Measurements from ENCODE around the gene EPN2. TPM values are rescaled to one million over a fixed set of nuclear protein-coding genes. Genes with fewer than 3 reads are reported as not detected.

The EPN2 gene
- total RNA-seq, 1 experiment from 2014 or later = 73.1 TPM

- POLR2A ChIA-PET = interaction anchor here (1.6 kb wide), 1 partner anchor 9 kb away, joined by 3 read pairs; no protein-coding TSS in a partner anchor
Observed at GRCh38 chr17:19247473-19247872, 10.3 kb downstream of the EPN2 start.

More at GRCh38 chr17:19247473-19247872, 10.3 kb downstream of the EPN2 start:
- Histone ChIP-seq H3K4me2 (ENCODE audit: low read length) (peak overlapping the region; percentile 45), H3K4me1 (ENCODE audit: control insufficient read depth in 1 of 2, insufficient read depth in 2 of 2, low read length in 2 of 2) (peaks cover 22 to 54% of the 10 kb centered on the region in 2 experiments), H3K9ac (ENCODE audit: low read length) (no peak overlapping the region), H3K9me2 (ENCODE audit: insufficient read depth) (no peaks in the 10 kb centered on the region), H3K79me2 (ENCODE audit: insufficient read depth, low read length) (peaks cover 92% of the 10 kb centered on the region), H3K9me3 (ENCODE audit: control insufficient read depth in 1 of 2, insufficient read depth in 1 of 2, low read depth in 1 of 2, low read length in 2 of 2) (no peaks in the 10 kb centered on the region), H3K27ac (ENCODE audit: low read depth, low read length) (no peak overlapping the region), H3K27me3 (ENCODE audit: insufficient read depth, low read length) (no peaks in the 10 kb centered on the region), H3K36me3 (ENCODE audit: control insufficient read depth in 1 of 2, insufficient read depth in 2 of 2, low read length in 2 of 2) (no peaks in the 10 kb centered on the region), H3K4me3 (replicated peaks in 1 of 2; ENCODE audit: low read depth in 1 of 2, low read length in 2 of 2) (no peak overlapping the region), H4K20me1 (ENCODE audit: insufficient read depth) (no peaks in the 10 kb centered on the region; the same call in 1 of the 2 replicates), H2AFZ (ENCODE audit: low read depth, low read length, poor library complexity, severe bottlenecking) (no peak overlapping the region)
- ChIA-PET RAD21 (ENCODE audit: low non-redundant PET in 1 of 2, low total read pairs in 2 of 2, uncharacterized antibody in 2 of 2, unreplicated experiment in 2 of 2) (no interaction called here), CTCF (interaction anchor here (1.0 kb wide), 1 partner anchor 115 kb away, joined by 3 read pairs; the partner anchor contains the start of gene B9D1)
- TF ChIP-seq EZH2phosphoT487 (IDR thresholded peaks at IDR 0.05; ENCODE audit: borderline replicate concordance) (no peak), SRF (IDR thresholded peaks at IDR 0.05; ENCODE audit: low read depth) (no peak), FOSL1 (IDR thresholded peaks at IDR 0.05; ENCODE audit: low read depth) (no peak), ZFX (IDR thresholded peaks at IDR 0.05) (no peak), SIN3A (IDR thresholded peaks at IDR 0.05; ENCODE audit: low read depth) (no peak), SP1 (IDR thresholded peaks at IDR 0.05; ENCODE audit: low read depth) (no peak)
- TF ChIP-seq, protein P1, sequence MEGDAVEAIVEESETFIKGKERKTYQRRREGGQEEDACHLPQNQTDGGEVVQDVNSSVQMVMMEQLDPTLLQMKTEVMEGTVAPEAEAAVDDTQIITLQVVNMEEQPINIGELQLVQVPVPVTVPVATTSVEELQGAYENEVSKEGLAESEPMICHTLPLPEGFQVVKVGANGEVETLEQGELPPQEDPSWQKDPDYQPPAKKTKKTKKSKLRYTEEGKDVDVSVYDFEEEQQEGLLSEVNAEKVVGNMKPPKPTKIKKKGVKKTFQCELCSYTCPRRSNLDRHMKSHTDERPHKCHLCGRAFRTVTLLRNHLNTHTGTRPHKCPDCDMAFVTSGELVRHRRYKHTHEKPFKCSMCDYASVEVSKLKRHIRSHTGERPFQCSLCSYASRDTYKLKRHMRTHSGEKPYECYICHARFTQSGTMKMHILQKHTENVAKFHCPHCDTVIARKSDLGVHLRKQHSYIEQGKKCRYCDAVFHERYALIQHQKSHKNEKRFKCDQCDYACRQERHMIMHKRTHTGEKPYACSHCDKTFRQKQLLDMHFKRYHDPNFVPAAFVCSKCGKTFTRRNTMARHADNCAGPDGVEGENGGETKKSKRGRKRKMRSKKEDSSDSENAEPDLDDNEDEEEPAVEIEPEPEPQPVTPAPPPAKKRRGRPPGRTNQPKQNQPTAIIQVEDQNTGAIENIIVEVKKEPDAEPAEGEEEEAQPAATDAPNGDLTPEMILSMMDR (IDR thresholded peaks at IDR 0.05 in 2 of 3, conservative IDR thresholded peaks at IDR 0.05 in 1 of 3; ENCODE audit: borderline replicate concordance in 1 of 3, insufficient read depth in 1 of 3, low read depth in 2 of 3, low read length in 2 of 3) = no peak
- intact Hi-C loops (cut with micrococcal nuclease) = no loop called here
- no peak for ATAC-seq
- no TSS peak for BruUV-seq (replicated peaks)
- DNase-seq (ENCODE audit: low read depth, low spot score) = no peak
